Measurements from ENCODE around the gene KIAA1328.

GRCh38 chr18:37238282-37239108 lies 409.6 kb downstream of the KIAA1328 start:
- TF ChIP-seq CTCF (conservative IDR thresholded peaks at IDR 0.05 in 1 of 2, IDR thresholded peaks at IDR 0.05 in 1 of 2; ENCODE audit: extremely low read depth in 1 of 2, insufficient read depth in 1 of 2, low read depth in 1 of 2, low read length in 2 of 2): no peak
- TF ChIP-seq EZH2 (IDR thresholded peaks at IDR 0.05; ENCODE audit: borderline replicate concordance, low read length): no peak

All from mammary epithelial cell (primary cell).